NCI-H748 treated with DMSO at 0.1 percent for 48 hours (cell line): Measurements from ENCODE around the gene DPPA5.
"Not testable (repeated sequence)": the region's sequence is repeated elsewhere in the genome, so short reads cannot be mapped to it uniquely, and the experiment has no call there.

Experiments
- DNase-seq: peaks from one replicate; lab custom pipeline; 2025; lab: John Stamatoyannopoulos, UW

The DPPA5 gene

DNA sequence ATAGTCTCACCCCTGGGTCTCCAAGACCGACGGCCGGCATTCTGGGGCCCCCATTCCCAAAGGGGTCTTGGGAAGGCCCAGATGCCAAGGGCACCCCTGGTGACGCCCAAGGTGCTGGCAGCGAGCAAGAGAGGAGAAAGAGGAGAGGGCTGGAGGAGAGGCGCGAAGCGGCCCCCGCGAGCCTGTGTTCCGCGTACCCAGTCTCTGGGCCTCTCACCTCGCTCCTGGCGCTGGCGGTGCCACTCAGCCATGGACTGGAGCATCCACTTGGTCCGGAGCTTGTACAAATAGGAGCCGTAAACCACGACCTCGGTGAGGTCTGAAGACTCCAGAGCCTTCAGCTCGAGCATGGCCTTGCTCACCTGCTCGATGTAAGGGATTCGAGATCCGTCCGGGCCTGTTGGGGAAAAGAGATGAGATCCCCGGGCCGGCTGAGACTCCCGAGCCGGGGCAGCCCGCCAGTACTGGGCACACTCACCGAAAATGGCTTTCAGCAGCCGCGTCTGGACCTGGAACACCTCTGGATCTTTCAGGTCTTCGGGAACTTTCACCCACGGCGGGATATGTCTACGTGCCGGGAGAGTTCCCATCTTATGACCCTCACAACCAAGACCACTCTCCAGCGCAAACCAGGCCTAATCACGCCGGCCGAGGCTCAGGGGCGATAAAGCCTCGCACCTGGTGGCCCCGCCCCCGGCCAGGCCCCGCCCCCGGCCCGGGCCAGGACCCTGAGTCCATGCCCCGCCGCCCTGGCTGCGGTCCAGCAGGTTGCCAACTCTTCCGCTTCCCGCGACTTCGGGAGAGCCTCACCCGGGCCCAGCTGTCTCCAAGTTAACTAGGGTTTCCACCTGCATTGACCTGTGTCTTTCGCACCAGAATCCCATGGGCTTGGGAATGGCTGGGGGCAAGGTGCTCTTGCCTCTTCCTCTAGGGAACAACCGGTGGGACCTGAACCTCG lies at the start of gene DPPA5:
TSS of gene DPPA5 (minus strand) at position 641 of the 958 bp plus-strand sequence. CDS start at position 590, 51 bp downstream.
- DNase-seq, result no peak

DNA sequence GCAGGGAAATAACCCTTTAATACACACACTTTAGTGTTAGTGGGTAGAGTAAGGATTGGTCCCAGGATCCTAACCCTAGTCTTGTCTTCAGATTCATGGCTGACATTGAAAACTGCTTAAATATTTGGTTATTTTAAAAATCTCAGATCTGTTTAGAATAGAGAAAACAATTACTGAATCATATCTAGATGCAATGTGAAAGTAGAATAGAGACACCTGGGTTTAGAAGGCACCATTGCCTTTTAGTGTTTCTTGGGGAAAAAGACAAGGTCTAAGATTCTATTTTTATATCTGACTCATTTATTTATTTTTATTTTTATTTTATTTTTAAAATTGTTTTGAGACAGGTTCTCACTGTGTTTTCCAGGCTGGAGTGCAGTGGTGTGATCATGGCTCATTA lies 46.6 kb upstream of the DPPA5 start:
- DNase-seq, result no peak

GRCh38 chr6:73395875-73396274 lies 41.8 kb upstream of the DPPA5 start:
- no peak for DNase-seq

DNA sequence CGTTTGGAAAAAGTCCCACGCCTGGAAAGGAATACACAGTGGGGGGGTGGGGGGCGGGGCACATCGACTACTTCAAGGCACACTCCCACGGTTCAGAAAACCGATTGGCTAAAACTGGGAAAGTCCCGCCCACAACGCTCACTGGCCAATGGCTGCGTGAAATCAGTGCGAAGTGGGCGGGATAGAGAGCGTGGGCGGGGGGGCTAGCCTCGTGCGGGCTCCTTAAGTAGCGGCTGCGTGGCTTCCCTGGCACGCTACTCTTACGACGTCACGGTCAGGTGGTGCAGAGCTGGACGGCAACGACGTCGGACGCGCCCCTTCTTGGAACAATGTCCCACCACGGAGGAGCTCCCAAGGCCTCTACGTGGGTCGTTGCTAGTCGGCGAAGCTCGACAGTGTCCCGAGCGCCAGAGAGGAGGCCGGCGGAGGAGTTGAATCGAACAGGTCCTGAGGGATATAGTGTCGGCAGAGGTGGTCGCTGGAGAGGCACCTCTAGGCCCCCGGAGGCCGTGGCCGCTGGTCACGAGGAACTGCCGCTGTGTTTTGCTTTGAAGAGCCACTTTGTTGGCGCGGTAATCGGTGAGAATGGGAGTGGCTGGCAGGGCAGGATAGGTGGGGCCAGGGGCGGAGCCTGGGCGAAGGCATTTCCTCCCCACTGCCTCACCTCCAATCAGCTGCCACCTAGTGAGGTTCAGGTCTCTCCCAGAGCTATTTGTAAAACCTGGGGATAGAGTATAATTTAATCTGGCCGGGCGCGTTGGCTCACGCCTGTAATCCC lies 40.7 kb upstream of the DPPA5 start, which contains the start of gene DDX43:
TSS of gene DDX43 (plus strand) at position 252 of the 778 bp plus-strand sequence. CDS start at position 330, 78 bp downstream.
- DNase-seq, result no peak

- DNase-seq, result no peak
Observed at GRCh38 chr6:73393278-73393677, 39.2 kb upstream of the DPPA5 start.

GRCh38 chr6:73392188-73392587 lies 38.1 kb upstream of the DPPA5 start:
- DNase-seq, result not testable (repeated sequence)

GRCh38 chr6:73391675-73392074 lies 37.6 kb upstream of the DPPA5 start:
- no peak for DNase-seq

- DNase-seq, result no peak
Observed at GRCh38 chr6:73389854-73390253, 35.8 kb upstream of the DPPA5 start.

- DNase-seq, result peak; percentile 66
Observed at GRCh38 chr6:73388800-73389512, 34.9 kb upstream of the DPPA5 start.

GRCh38 chr6:73388433-73388799 lies 34.3 kb upstream of the DPPA5 start:
- no peak for DNase-seq

GRCh38 chr6:73382462-73383113 lies 28.5 kb upstream of the DPPA5 start:
- no peak for DNase-seq

GRCh38 chr6:73381531-73381930 lies 27.5 kb upstream of the DPPA5 start:
- DNase-seq, result not testable (repeated sequence)

DNA sequence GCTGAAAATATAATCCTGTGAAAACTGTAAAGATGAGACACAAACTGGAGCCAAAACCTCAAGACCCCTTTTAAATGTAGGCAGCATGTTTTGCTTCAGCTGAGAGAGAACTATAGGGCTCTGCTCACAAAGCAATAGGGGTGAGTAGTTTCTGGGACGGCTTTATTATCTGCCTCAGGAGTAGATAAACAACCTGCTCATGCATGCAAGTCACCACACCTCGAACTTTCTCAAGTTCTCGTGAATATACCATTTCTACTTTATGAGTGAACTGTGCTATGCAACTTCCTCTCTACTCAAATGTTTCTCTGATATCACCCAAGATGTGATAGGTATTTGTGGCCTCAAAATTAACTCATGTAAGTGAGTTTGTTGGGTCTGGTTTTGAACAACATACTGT lies 23.1 kb upstream of the DPPA5 start:
- DNase-seq, result no peak

- DNase-seq, result no peak
Observed at GRCh38 chr6:73375216-73375615, 21.1 kb upstream of the DPPA5 start.

- DNase-seq, result no peak
Observed at GRCh38 chr6:73372516-73372915, 18.4 kb upstream of the DPPA5 start.

DNA sequence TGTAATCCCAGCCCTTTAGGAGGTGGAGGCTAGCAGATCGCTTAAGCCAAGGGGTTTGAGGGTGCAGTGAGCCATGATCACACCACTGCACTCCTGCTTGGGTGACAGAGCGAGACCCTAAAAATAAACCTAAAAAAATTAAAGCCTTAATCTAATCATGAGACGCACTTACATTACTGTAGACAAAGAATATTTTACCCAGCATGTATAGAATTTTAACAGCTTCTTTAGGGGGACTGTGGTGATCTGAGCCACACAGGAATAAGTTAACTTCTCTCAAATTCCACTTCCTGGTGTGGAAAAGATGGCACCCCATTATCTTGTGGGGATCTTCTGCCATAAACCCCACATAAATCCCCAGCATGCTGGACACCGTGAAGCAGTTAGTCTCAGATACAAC lies 17.9 kb upstream of the DPPA5 start:
- no peak for DNase-seq

DNA sequence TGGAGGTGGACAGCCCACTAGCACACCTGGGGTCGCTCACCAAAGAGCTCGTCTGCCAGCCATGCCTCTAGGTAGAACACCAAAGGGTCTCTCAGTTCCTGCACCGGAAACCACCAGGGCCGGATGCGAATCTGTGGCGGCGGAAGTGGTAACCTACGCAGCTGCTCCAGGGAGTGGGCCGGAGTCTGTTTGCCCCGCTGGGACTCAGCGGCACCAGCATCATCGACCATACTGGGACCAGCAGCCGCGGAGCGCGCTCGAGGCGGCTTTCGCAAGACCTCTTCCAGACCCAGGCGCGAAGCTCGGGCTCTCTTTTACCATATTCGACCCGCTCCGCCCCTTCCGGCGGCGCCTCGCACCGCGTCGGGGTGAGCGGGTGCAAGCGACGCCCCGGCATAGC lies 15.5 kb upstream of the DPPA5 start, which contains the start of gene OOEP:
TSS of gene OOEP (minus strand) at position 335 of the 400 bp plus-strand sequence. CDS start at position 230, 105 bp downstream.
- no peak for DNase-seq

DNA sequence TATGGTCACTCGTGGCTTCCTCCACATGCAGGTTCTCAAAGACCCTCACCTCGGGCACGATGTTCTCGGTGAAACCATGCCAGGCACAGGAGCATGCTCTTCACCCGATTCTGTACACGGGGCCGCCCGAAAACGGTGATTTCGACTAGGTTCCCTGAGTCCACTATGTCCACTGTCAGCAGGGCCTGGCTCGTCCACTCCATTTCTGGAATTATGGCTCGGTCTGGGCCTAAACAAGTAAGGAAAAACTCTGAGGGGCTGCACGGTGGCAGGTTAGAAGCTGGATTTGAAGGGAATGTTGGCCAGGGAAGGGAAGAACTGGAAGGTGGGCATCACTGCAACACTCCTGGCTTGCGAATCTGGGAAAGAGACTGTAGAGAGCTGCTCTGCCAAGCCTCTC lies 15.1 kb upstream of the DPPA5 start:
- DNase-seq, result no peak

GRCh38 chr6:73368675-73369074 lies 14.6 kb upstream of the DPPA5 start:
- DNase-seq, result no peak

DNA sequence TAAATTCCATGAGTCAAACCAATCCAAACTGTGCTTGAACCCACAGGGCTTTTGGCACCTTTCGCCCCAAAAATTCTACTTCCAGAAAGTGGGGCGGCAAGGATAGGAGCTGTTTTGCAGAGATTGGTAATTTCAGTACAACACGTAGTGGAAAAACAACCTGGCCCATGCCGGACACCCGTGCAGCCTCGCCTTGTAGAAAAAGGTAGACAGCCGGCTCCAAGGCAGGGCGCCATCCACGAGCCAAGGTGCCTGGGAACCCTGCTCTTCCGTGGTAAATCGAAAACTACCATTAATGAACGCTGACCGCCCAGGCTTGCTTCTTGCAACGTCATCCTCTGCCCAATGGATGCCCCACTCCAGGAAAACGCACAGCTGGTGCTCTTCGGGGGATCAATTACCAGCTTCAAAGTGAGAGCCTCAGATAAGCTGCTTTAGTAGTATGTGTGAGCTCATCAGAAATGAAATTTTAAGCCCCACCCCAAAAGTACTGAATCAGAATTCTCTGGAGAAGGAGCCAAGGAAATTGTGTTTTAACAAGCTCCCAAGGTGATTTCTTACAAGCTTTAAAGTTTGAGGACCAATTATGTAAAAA lies 13.8 kb upstream of the DPPA5 start:
- no peak for DNase-seq

DNA sequence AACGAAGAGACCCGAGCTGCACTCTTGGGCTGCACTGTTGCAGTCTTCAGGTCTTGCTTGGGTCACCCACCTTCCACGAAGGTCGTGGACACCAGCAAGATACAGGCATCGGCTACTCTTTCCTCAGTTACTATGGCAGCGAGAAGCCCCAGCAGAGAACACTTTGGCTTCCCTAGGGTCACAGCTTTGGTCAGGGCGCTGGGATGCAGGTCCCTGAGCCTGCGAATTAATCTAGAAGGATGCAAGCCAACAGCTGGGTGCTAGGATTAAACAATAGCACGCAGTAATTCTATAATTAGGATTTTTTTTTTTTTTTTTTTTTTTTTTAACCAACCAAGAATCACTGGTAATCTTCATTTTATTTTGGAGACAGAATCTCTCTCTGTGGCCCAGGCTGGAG lies 10.5 kb upstream of the DPPA5 start:
- DNase-seq, result no peak
